Islet precursor cell (in vitro differentiated cells): ENCODE measurements around the gene EPG5.
"Not testable (repeated sequence)": the region's sequence is repeated elsewhere in the genome, so short reads cannot be mapped to it uniquely, and the experiment has no call there.

Source experiments
- DNase-seq: peaks from one replicate; pipeline ENCODE4 v3.0.0-alpha.2; 2018

The EPG5 gene

GRCh38 chr18:45974088-45974536, 7.0 kb upstream of the EPG5 start:
- peak; percentile 73 for DNase-seq

GRCh38 chr18:45964913-45965312, 2.2 kb downstream of the EPG5 start:
- DNase-seq, result not testable (repeated sequence)

DNA sequence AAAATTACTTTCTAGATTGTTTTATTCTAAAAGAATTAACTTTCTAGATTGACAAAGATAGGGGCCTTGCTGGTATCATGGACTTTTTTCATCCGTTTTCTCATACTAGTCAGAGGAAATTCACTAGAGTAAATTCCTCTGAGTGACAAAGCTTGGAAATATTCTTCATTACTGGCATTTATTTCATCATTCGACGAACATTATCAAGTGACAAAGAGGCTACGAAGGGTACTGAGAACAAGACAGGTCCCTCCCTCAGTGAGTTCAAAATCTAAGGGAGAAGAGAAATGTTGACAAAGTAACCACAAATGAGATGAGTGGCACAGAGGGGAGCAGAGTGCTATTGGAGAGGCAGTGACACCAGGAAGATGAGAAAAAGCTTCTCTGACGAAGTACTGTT, 4.3 kb downstream of the EPG5 start:
- no peak for DNase-seq

DNA sequence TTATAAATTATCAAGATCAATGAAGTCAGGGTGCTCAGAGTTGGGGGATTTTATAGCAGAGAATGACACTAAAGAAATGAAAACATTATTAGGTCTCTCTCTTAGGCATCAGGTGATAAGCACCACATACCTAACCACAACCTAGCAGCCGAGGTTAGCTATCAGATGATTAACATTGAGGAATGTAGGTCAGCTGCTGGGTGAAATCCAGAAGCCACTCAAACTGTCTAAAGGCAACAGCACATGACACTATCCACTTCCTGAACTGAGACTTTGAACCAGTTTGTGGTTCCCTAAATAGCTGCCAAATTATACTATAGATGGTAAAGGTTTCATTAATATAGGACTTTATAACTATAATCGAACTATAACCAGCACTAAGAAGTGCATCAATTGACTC, 4.7 kb downstream of the EPG5 start:
- peak; percentile 65 for DNase-seq

GRCh38 chr18:45959484-45959883, 7.6 kb downstream of the EPG5 start:
- DNase-seq, result not testable (repeated sequence)

GRCh38 chr18:45958730-45959129, 8.4 kb downstream of the EPG5 start:
- DNase-seq, result no peak

GRCh38 chr18:45958027-45958426, 9.1 kb downstream of the EPG5 start:
- DNase-seq, result no peak

- DNase-seq, result no peak
Measured at GRCh38 chr18:45957100-45957499, 10.0 kb downstream of the EPG5 start.

- DNase-seq, result no peak
Measured at GRCh38 chr18:45954070-45954934, 12.8 kb downstream of the EPG5 start.

- DNase-seq, result peak; percentile 60
Measured at GRCh38 chr18:45951016-45951714, 16.0 kb downstream of the EPG5 start.

GRCh38 chr18:45945669-45946068, 21.5 kb downstream of the EPG5 start:
- DNase-seq, result no peak

DNA sequence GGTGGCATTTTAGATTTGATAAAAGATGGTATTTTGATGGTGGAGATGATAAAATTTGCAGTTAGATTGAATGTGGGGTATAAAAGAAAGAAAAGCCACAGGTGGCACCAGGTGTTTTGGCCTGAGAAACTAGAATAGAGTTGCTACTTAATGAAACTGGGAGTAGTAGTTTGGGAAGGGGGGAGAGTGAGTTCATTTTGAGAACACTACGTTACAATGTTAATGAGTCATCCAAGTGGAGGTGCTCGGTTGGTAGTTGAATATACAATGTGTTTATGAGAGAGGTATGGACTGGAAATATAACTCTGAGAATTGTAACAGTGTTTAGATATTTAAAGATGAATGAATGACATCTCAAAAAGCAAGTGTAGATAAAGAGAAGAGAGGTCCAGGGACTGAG, 26.4 kb downstream of the EPG5 start:
- no peak for DNase-seq

DNA sequence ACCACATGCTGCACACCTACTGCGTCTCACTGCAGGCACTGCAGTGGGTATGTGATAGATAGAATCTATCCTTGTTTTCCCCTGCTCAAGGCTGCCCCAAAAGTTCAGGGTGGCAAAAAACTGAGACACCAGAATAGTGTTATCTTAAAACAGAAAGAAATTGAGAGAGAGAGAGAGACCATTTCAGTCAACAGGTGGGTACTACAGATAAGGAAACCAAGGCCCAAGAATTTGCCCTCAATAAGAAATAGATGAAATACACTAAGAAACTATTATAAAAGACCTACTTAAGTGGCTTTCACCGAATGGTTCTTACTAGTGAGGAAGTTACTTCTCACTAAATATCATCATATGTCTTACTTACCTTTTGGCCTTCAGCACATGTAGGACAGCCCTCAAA, 27.9 kb downstream of the EPG5 start:
- DNase-seq, result no peak

GRCh38 chr18:45938488-45938935, 28.6 kb downstream of the EPG5 start:
- DNase-seq, result no peak

GRCh38 chr18:45935591-45936335, 31.4 kb downstream of the EPG5 start:
- no peak for DNase-seq

- DNase-seq, result no peak
Measured at GRCh38 chr18:45932708-45933107, 34.4 kb downstream of the EPG5 start.

- no peak for DNase-seq
Measured at GRCh38 chr18:45930963-45931362, 36.2 kb downstream of the EPG5 start.

- no peak for DNase-seq
Measured at GRCh38 chr18:45926691-45927090, 40.4 kb downstream of the EPG5 start.

DNA sequence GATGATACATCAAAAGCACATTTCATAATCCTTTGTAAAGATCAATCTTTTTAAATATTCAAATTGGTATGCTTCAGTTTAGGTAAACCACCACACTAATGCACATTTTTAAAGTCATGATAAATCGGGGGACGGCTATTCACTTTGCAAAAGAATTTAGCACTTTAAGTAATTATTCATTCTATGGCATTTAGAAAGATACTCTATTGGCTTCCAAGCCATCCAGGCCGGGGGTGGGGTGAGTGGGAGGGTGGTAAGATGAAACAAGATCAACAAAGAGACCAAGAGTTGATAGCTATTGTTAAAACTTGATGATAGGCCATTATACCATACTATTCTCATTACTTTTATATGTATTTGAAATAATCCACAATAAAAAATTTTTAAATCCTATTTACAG, 41.0 kb downstream of the EPG5 start:
- no peak for DNase-seq

DNA sequence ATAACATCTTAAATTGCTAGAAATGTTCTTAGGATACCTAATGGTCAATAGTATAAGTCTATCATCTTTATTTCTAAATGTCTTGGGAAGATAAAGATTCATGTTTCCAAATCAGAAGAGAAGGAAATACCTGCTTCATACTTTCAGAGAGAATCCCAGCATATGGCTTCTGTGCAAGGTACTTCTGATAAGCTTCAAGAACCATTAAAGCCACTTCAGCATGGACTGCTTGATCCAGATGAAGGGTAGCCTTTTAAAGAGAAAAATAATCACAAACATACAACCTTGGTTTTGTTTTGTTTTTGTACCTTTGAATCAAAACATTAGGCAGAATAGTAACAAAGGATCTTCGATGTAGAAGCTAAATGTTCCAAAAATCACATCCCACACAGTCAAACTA, 44.0 kb downstream of the EPG5 start:
- DNase-seq, result no peak

DNA sequence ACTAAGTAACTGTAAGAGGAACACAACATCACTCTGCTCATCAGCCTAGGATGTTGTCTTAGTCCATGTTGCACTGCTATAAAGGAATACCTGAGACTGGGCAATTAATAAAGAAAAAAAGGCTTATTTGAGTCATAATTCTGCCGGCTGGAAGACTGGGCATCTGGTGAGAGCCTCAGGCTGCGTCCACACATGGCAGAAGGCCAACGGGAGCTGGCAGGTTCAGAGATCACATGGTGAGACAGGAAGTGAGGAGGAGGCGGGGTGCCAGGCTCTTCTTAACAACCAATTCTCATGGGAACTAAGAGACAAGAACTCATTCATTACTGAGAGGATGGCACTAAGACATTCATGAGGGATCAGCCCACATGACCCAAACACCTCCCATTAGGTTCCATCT, 46.8 kb downstream of the EPG5 start:
- no peak for DNase-seq

DNA sequence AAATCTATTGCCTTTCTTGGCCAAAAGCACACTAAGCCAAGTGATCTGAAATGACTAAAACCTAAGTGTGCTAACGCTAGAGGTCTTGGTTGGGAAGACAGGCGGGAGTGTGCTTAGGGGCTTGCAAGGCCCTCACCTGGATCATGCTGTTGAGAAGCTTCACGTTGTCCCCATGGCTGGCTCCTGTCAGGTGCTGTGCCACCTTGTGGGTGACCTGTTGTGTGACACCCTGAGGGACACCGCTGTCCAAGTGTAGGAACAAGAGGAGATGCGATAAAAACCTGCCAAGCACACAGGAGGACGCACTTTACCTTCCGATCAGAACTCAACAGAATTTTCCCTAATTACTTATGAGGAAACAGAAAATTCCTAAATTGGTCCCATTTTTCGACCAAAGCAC, 50.8 kb downstream of the EPG5 start:
- no peak for DNase-seq

DNA sequence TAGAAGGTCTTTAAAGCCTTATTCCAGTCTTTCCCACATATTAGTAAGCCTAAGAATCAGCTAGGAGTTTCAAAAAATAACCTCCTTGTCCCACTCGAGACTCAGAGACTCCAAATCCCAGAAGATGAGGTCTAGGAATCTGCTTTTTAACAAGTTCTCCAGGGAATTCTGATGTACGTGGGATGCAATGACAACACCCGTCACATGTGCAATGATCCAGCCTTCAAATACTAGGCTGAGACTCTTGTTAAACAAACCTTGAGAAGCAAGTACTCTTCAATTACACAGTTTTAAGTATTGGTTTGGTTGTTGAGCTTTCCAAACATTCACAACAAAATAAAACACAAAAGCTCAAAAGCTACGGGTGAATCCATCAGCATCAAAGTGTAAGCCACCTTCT, 53.9 kb downstream of the EPG5 start:
- DNase-seq, result no peak
